OCI-LY3 (cell line): ENCODE results near the gene ARID1B.

Source experiments
- EZH2phosphoT487 ChIP-seq: fragments of 200-600 bp; shearing (Covaris generic); IDR thresholded peaks from 2 replicates; pipeline ENCODE4 v1.6.1; 2018; ENCODE audit warnings: antibody characterized with exemption, mixed run types, low read depth
- TF ChIP-seq, protein P1 (sequence below): fragments of 200-600, 300-600 bp; sonication (generic); IDR thresholded peaks from 2 replicates; pipeline ENCODE4 v1.5.1; 2014; ENCODE audit warnings: antibody characterized with exemption, low read length, low read depth

DNA sequence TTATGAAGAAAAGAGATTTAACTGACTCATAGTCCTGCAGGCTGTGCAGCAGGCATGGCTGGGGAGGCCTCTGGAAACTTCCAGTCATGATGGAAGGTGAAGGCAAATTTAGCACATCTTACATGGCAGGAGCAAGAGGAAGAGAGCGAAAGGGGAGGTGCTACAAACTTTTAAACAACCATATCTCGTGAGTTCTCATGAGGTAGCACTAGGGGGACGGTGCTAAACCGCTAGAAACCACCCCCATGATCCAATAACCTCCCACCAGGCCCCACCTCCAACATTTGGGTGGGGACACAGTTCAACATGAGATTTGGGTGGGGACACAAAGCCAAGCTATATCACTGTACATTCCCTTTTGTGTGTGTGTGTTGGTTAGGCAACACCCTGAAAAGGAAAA is 336.2 kb downstream of the ARID1B start:
- TF ChIP-seq, protein P1, sequence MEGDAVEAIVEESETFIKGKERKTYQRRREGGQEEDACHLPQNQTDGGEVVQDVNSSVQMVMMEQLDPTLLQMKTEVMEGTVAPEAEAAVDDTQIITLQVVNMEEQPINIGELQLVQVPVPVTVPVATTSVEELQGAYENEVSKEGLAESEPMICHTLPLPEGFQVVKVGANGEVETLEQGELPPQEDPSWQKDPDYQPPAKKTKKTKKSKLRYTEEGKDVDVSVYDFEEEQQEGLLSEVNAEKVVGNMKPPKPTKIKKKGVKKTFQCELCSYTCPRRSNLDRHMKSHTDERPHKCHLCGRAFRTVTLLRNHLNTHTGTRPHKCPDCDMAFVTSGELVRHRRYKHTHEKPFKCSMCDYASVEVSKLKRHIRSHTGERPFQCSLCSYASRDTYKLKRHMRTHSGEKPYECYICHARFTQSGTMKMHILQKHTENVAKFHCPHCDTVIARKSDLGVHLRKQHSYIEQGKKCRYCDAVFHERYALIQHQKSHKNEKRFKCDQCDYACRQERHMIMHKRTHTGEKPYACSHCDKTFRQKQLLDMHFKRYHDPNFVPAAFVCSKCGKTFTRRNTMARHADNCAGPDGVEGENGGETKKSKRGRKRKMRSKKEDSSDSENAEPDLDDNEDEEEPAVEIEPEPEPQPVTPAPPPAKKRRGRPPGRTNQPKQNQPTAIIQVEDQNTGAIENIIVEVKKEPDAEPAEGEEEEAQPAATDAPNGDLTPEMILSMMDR: no peak
- no peak for TF ChIP-seq EZH2phosphoT487
